Astrocyte (in vitro differentiated cells and primary cell): ENCODE measurements around the gene NEURL1. TPM values are rescaled to one million over a fixed set of nuclear protein-coding genes. Genes with fewer than 3 reads are reported as not detected.

Experiments
- DNase-seq: peaks from one replicate; pipeline ENCODE4 v3.0.0-alpha.2; 2010; ENCODE audit warnings: low read depth
- FAIRE-seq: peaks from 2 replicates; lab custom pipeline; 2011; peaks lifted over from hg19 to GRCh38; lab: Jason Lieb, UNC
- H2AFZ ChIP-seq: 2 replicates; pipeline ENCODE4 v1.6.0; 2012; ENCODE audit warnings: low read depth, low read length, inconsistent platforms
- H3K27ac ChIP-seq: 2 replicates; pipeline ENCODE4 v1.5.1; 2011; ENCODE audit warnings: low read depth, low read length, inconsistent platforms
- H3K27me3 ChIP-seq: 2 replicates; pipeline ENCODE4 v1.6.0; 2011; ENCODE audit warnings: low read length, inconsistent platforms; ENCODE audit not compliant: insufficient read depth
- H3K36me3 ChIP-seq: 2 replicates; pipeline ENCODE4 v1.5.1; 2011; ENCODE audit warnings: low read length, inconsistent platforms; ENCODE audit not compliant: insufficient read depth
- H3K4me1 ChIP-seq: 2 replicates; pipeline ENCODE4 v1.5.1; 2011; ENCODE audit warnings: low read length, inconsistent platforms; ENCODE audit not compliant: insufficient read depth
- H3K4me2 ChIP-seq: 2 replicates; pipeline ENCODE4 v1.6.0; 2012; ENCODE audit warnings: low read length, inconsistent platforms
- H3K4me3 ChIP-seq: 2 replicates; pipeline ENCODE4 v1.5.1; 2011; ENCODE audit warnings: low read depth, mild to moderate bottlenecking, low read length, inconsistent platforms; ENCODE audit not compliant: insufficient read depth
- H3K79me2 ChIP-seq: 2 replicates; pipeline ENCODE4 v1.6.0; 2012; ENCODE audit warnings: mild to moderate bottlenecking, low read length, inconsistent platforms; ENCODE audit not compliant: insufficient read depth
- H3K9ac ChIP-seq: 2 replicates; pipeline ENCODE4 v1.6.0; 2012; ENCODE audit warnings: mild to moderate bottlenecking, low read length, inconsistent platforms
- H3K9me3 ChIP-seq: 2 replicates; pipeline ENCODE4 v1.5.1; 2012; ENCODE audit warnings: low read depth, mild to moderate bottlenecking, low read length, inconsistent platforms; ENCODE audit not compliant: insufficient read depth
- H4K20me1 ChIP-seq: 2 replicates; pipeline ENCODE4 v1.6.0; 2012; ENCODE audit warnings: low read length, inconsistent platforms; ENCODE audit not compliant: insufficient read depth
- H3K27ac Mint-ChIP-seq: one replicate; pipeline ENCODE4 v1.8.0; 2021; ENCODE audit warnings: mild to moderate bottlenecking, mixed read lengths; ENCODE audit not compliant: unreplicated experiment
- H3K27me3 Mint-ChIP-seq: one replicate; pipeline ENCODE4 v1.8.0; 2021; ENCODE audit warnings: low read depth, mixed read lengths; ENCODE audit not compliant: unreplicated experiment
- H3K36me3 Mint-ChIP-seq: one replicate; pipeline ENCODE4 v1.8.0; 2021; ENCODE audit warnings: low read depth, mixed read lengths; ENCODE audit not compliant: unreplicated experiment
- H3K4me1 Mint-ChIP-seq: one replicate; pipeline ENCODE4 v1.8.0; 2021; ENCODE audit warnings: low read depth, mixed read lengths; ENCODE audit not compliant: unreplicated experiment
- H3K4me3 Mint-ChIP-seq: one replicate; pipeline ENCODE4 v1.8.0; 2021; ENCODE audit warnings: mild to moderate bottlenecking, moderate library complexity, mixed read lengths; ENCODE audit not compliant: unreplicated experiment
- H3K9me3 Mint-ChIP-seq: one replicate; pipeline ENCODE4 v1.8.0; 2021; ENCODE audit warnings: mild to moderate bottlenecking, mixed read lengths; ENCODE audit not compliant: unreplicated experiment
- CTCF ChIP-seq: IDR thresholded peaks from 2 replicates; pipeline ENCODE4 v1.5.1; 2011; ENCODE audit warnings: low read depth, mild to moderate bottlenecking, inconsistent platforms, low read length, moderate library complexity; ENCODE audit not compliant: insufficient read depth
- EZH2 ChIP-seq: IDR thresholded peaks from 2 replicates; pipeline ENCODE4 v1.6.1; 2012; ENCODE audit warnings: mild to moderate bottlenecking, low read length, inconsistent platforms; ENCODE audit not compliant: insufficient read depth
- total RNA-seq: library from RNA; stranded (reverse); gene quantifications from 2 replicates; pipeline ENCODE4 v1.2.1, GENCODE V29; 2021

The NEURL1 gene
- total RNA-seq, 1 donor from 2014 or later, result 1.5 TPM

GRCh38 chr10:103574097-103575061 is 80.9 kb downstream of the NEURL1 start:
- H3K4me1 Mint-ChIP-seq, result no peaks in the 10 kb centered on the region
- no peak for FAIRE-seq
- H3K27ac Mint-ChIP-seq, result no peak overlapping the region

DNA sequence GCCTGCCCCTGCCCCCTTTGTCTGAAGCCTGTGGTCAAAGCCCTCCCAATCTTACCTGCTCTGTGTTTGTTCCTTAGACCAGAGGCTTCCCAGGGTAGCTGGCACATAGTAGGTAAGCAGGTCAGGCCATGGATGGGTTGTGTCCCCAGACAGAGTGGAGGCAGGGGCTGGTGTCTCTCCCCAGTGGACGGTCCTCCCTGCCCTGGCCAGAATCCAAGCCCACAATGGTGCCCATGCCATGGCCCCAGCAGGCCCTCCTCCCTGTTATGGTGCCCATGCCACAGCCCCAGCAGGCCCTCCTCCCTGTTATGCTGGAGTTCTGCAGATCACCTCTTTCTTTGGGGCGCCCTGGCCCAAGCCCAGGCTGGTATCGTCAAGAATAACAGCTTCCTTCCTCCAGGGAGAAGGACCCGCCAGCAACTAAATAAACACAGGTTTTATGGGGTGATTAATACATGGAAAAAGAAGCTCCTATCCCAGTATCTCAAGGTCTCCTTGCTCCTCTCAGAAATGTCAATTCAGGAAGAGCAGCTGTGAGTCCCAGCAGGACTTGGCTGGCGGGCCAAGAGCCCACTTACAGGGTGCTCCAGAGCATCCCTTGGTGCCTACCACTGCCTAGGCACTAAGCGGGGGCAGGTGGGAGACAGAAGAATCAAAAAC is 82.0 kb downstream of the NEURL1 start:
- Histone ChIP-seq H3K4me3 (no peak overlapping the region), H3K4me2 (no peak overlapping the region), H2AFZ (no peak overlapping the region), H4K20me1 (no peaks in the 10 kb centered on the region), H3K9ac (no peak overlapping the region), H3K9me3 (no peaks in the 10 kb centered on the region), H3K4me1 (no peaks in the 10 kb centered on the region), H3K79me2 (no peaks in the 10 kb centered on the region), H3K36me3 (no peaks in the 10 kb centered on the region), H3K27ac (no peak overlapping the region), H3K27me3 (peaks cover 65% of the 10 kb centered on the region)
- H3K4me3 Mint-ChIP-seq, result no peak overlapping the region
- DNase-seq (no peak), FAIRE-seq (no peak)
- TF ChIP-seq CTCF, result no peak
- TF ChIP-seq EZH2, result no peak
- peaks cover 3% of the 10 kb centered on the region for H3K9me3 Mint-ChIP-seq
- H3K36me3 Mint-ChIP-seq, result peaks cover 3% of the 10 kb centered on the region
- H3K27me3 Mint-ChIP-seq, result peaks cover 71% of the 10 kb centered on the region
- no peak overlapping the region for H3K27ac Mint-ChIP-seq
- peaks cover 2% of the 10 kb centered on the region for H3K4me1 Mint-ChIP-seq

More at GRCh38 chr10:103574097-103575061, 80.9 kb downstream of the NEURL1 start:
- Mint-ChIP-seq H3K27me3 (peaks cover 72% of the 10 kb centered on the region), H3K4me3 (no peak overlapping the region), H3K9me3 (peaks cover 3% of the 10 kb centered on the region), H3K36me3 (peaks cover 3% of the 10 kb centered on the region)
- no peaks in the 10 kb centered on the region for H3K4me1 ChIP-seq
- no peaks in the 10 kb centered on the region for H4K20me1 ChIP-seq
- no peak for DNase-seq
- no peaks in the 10 kb centered on the region for H3K9me3 ChIP-seq
- H3K27ac ChIP-seq, result no peak overlapping the region
- no peak overlapping the region for H3K9ac ChIP-seq
- no peaks in the 10 kb centered on the region for H3K79me2 ChIP-seq
- no peak for TF ChIP-seq CTCF
- TF ChIP-seq EZH2, result no peak
- H2AFZ ChIP-seq, result no peak overlapping the region
- no peak overlapping the region for H3K4me3 ChIP-seq
- no peaks in the 10 kb centered on the region for H3K36me3 ChIP-seq
- H3K27me3 ChIP-seq, result peaks cover 63% of the 10 kb centered on the region
- no peak overlapping the region for H3K4me2 ChIP-seq
